Body of pancreas (tissue), 4 donors: Measurements from ENCODE around the gene PAPPA.

Source experiments
- CTCF ChIP-seq, 7 experiments: fragments of 450-650 bp in 4 of 7; fragments of 200-600 bp in 3 of 7; sonication (generic) in 3 of 7; IDR thresholded peaks; one replicate each; pipeline ENCODE4 v1.5.1; 2016 to 2019; ENCODE audit warnings: antibody characterized with exemption in 7 of 7
- POLR2A ChIP-seq, 3 donors: fragments of 450-650 bp; IDR thresholded peaks; one replicate each; pipeline ENCODE4 v1.6.1; 2016; ENCODE audit warnings: antibody characterized with exemption in 3 of 3, mild to moderate bottlenecking in 2 of 3

GRCh38 chr9:116233160-116233530 lies 79.6 kb downstream of the PAPPA start:
- TF ChIP-seq CTCF (IDR thresholded peaks at IDR 0.05) (no peak), POLR2A (IDR thresholded peaks at IDR 0.05) (no peak)
